GM19351 (cell line): ENCODE measurements around the gene DISP3.

ENCODE experiments used
- ATAC-seq: cut with Tn5 transposase; IDR thresholded peaks from one replicate; pipeline ENCODE4 v1.9.1; 2021; ENCODE audit warnings: mild to moderate bottlenecking, moderate library complexity; ENCODE audit not compliant: unreplicated experiment

The DISP3 gene

GRCh38 chr1:11513681-11514080 is 34.7 kb downstream of the DISP3 start:
- ATAC-seq: no peak

GRCh38 chr1:11514366-11514765 is 35.4 kb downstream of the DISP3 start:
- ATAC-seq: no peak

- ATAC-seq: no peak
Observed at GRCh38 chr1:11515368-11516300, 36.7 kb downstream of the DISP3 start.

GRCh38 chr1:11516961-11517635 is 38.1 kb downstream of the DISP3 start:
- no peak for ATAC-seq

GRCh38 chr1:11518016-11518701 is 39.2 kb downstream of the DISP3 start:
- ATAC-seq: no peak

- no peak for ATAC-seq
Observed at GRCh38 chr1:11518791-11519628, 40.1 kb downstream of the DISP3 start.

- no peak for ATAC-seq
Observed at GRCh38 chr1:11519629-11520031, 40.7 kb downstream of the DISP3 start.

- ATAC-seq: no peak
Observed at GRCh38 chr1:11520531-11521233, 41.7 kb downstream of the DISP3 start.

GRCh38 chr1:11521582-11522399 is 42.8 kb downstream of the DISP3 start:
- no peak for ATAC-seq

- ATAC-seq: no peak
Observed at GRCh38 chr1:11522400-11523235, 43.7 kb downstream of the DISP3 start.

- no peak for ATAC-seq
Observed at GRCh38 chr1:11523261-11523660, 44.3 kb downstream of the DISP3 start.

- no peak for ATAC-seq
Observed at GRCh38 chr1:11523746-11524464, 45.0 kb downstream of the DISP3 start.

GRCh38 chr1:11524465-11525150 is 45.7 kb downstream of the DISP3 start:
- no peak for ATAC-seq

- ATAC-seq: no peak
Observed at GRCh38 chr1:11525151-11525505, 46.2 kb downstream of the DISP3 start.

- no peak for ATAC-seq
Observed at GRCh38 chr1:11525516-11525915, 46.6 kb downstream of the DISP3 start.

- no peak for ATAC-seq
Observed at GRCh38 chr1:11526071-11526895, 47.3 kb downstream of the DISP3 start.
